IPS-20b (cell line): ENCODE measurements around the gene DOC2A.
"Not testable (repeated sequence)": the region's sequence is repeated elsewhere in the genome, so short reads cannot be mapped to it uniquely, and the experiment has no call there.

Source experiments
- H3K27ac ChIP-seq: one replicate; pipeline ENCODE4 v1.5.1; 2013; ENCODE audit warnings: low read length
- H3K27me3 ChIP-seq: 2 replicates; pipeline ENCODE4 v1.6.1; 2013; ENCODE audit warnings: mild to moderate bottlenecking, low read length, inconsistent platforms; ENCODE audit not compliant: insufficient read depth
- H3K36me3 ChIP-seq: 2 replicates; pipeline ENCODE4 v1.6.1; 2013; ENCODE audit warnings: low read depth, mild to moderate bottlenecking, inconsistent platforms, low read length, moderate library complexity; ENCODE audit not compliant: insufficient read depth
- H3K4me1 ChIP-seq: 2 replicates; pipeline ENCODE4 v1.6.1; 2013; ENCODE audit warnings: mild to moderate bottlenecking, control low read depth, inconsistent platforms, low read length, moderate library complexity; ENCODE audit not compliant: insufficient read depth
- H3K4me3 ChIP-seq: 2 replicates; pipeline ENCODE4 v1.5.1; 2013; ENCODE audit warnings: mild to moderate bottlenecking, low read length, inconsistent platforms
- H3K9ac ChIP-seq: 2 replicates; pipeline ENCODE4 v1.6.1; 2013; ENCODE audit warnings: low read depth, mild to moderate bottlenecking, inconsistent platforms, low read length, moderate library complexity
- H3K9me3 ChIP-seq: 2 replicates; pipeline ENCODE4 v1.6.1; 2013; ENCODE audit warnings: mild to moderate bottlenecking, low read depth, low read length, inconsistent platforms; ENCODE audit not compliant: insufficient read depth

Gene DOC2A

DNA sequence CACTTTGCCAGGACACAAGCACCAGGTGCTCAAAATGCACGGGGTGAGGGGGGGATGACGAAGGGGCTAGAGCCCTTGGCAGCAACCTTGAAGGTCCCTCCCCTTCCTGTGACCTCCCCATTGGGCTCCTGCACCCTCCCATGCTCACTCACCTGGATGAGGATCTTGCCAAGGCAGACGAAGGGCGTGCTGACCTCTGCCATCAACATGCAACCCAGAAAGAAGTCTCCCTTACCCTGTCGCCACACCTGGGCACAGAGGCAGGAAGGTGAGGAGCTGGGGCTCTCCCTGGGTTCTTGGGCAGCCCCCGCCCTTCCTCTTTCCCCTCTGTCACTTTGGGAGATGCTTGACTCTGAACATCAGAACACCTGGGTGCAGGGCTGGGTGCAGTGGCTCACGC, 14.7 kb upstream of the DOC2A start:
- Histone ChIP-seq H3K27ac (no peak overlapping the region), H3K36me3 (peaks cover 6% of the 10 kb centered on the region; the same call in 1 of the 2 replicates), H3K27me3 (peaks cover 13% of the 10 kb centered on the region), H3K9ac (no peak overlapping the region), H3K4me3 (no peak overlapping the region), H3K4me1 (peaks cover 3% of the 10 kb centered on the region; the same call in 1 of the 2 replicates), H3K9me3 (no peaks in the 10 kb centered on the region)

DNA sequence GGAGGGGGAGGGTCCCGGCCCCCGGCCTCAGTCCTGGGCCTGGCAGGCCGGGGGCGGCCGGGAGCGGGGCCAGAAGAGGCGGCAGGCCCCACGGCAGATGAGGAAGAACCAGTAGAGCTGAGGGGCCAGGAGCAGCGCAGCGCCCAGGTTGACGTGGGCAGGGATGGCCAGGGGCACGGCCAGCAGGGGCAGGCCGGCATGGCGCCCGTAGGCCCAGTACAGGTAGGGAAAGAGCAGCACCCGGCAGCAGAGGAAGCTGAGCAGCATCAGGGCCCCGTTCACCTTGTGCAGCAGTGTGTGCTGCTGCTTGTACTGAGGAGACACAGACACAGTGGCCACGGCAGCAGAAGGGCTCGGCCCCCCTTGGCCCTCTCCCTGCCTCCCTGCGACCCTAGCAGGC, 14.3 kb upstream of the DOC2A start:
- peaks cover 3% of the 10 kb centered on the region; the same call in 1 of the 2 replicates for H3K4me1 ChIP-seq
- H3K27me3 ChIP-seq, result peaks cover 10% of the 10 kb centered on the region
- peaks cover 6% of the 10 kb centered on the region; the same call in 1 of the 2 replicates for H3K36me3 ChIP-seq
- no peak overlapping the region for H3K9ac ChIP-seq
- H3K4me3 ChIP-seq, result no peak overlapping the region
- H3K9me3 ChIP-seq, result no peaks in the 10 kb centered on the region
- H3K27ac ChIP-seq, result no peak overlapping the region

DNA sequence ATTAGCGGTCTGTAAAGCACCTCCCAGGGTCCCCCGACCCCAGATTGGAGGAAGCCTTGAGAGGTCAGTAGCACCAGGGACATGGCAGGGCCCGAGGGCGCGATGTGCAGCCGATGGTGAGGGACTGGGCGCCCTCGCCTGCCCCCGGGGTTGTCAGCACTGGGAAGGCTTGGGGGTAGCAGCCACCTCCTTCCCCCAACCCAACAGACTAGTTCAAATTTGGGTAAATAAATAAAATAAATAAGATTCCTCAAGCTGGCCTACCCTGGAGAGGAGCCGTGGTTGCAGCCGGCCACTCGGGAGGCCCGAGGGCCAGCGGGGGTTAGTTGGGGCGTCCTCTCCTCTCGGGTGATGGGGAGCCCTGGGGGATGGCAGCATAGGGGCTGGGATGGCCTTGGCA, 13.6 kb upstream of the DOC2A start:
- H3K9ac ChIP-seq, result no peak overlapping the region
- H3K27me3 ChIP-seq, result peaks cover 3% of the 10 kb centered on the region; the same call in 1 of the 2 replicates
- no peak overlapping the region for H3K27ac ChIP-seq

DNA sequence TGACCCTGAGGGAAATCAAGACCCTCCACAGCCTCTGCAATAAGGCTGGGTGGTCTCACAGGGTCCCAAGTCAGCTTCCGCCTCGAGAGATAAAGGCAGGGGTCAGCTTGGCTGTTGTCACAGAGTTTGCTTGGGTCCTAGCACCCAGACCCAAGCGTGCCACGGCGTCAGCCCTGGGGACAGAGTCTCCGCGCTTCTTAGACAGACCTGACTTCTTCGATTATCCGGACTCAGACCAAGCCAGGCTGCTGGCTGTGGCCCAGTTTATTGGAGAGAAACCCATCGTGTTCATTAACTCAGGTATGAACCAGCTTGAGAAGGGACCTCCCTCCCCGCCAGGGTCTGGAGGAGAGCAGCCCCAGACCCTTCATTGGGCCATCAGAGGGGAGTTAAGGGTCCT, 12.8 kb upstream of the DOC2A start:
- no peak overlapping the region for H3K4me3 ChIP-seq
- no peaks in the 10 kb centered on the region for H3K9me3 ChIP-seq
- no peaks in the 10 kb centered on the region for H3K27me3 ChIP-seq
- no peaks in the 10 kb centered on the region for H3K4me1 ChIP-seq
- peaks cover 6% of the 10 kb centered on the region; the same call in 1 of the 2 replicates for H3K36me3 ChIP-seq
- H3K27ac ChIP-seq, result no peak overlapping the region
- H3K9ac ChIP-seq, result no peak overlapping the region

More for the DNA sequence above, 13.6 kb upstream of the DOC2A start:
- Histone ChIP-seq H3K9me3 (no peaks in the 10 kb centered on the region), H3K4me1 (no peaks in the 10 kb centered on the region), H3K4me3 (no peak overlapping the region), H3K36me3 (peaks cover 6% of the 10 kb centered on the region; the same call in 1 of the 2 replicates)

DNA sequence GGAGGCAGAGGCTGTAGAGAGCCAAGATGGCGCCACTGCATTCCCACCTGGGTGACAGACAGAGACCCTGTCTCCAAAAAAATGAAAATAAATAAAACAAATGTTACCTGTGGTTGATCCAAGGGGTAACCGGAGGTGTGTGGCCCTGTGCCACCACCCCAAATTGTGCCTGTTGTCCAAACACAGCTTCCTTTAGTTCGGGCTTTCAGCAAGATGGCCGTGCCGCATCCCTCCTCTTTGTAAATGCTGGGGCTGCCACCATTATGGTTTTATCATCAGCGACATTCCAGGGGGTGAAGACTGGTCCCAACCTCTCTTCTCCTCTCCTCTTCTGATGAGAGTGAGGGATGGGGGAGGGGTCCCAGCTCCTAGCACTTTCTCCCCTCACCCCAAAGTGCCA, 12.1 kb upstream of the DOC2A start, which contains the start of gene C16orf92:
Gene C16orf92, plus strand, starts transcription at position 312 of the 400 bp plus-strand sequence. CDS start 143 bp downstream, outside the sequence.
- Histone ChIP-seq H3K9ac (no peak within 1 kb of the TSS), H3K36me3 (peaks cover 6% of the 10 kb centered on the region; the same call in 1 of the 2 replicates), H3K4me1 (no peaks in the 10 kb centered on the region), H3K4me3 (no peak within 1 kb of the TSS), H3K27ac (no peak within 1 kb of the TSS), H3K27me3 (no peaks in the 10 kb centered on the region), H3K9me3 (no peaks in the 10 kb centered on the region)

DNA sequence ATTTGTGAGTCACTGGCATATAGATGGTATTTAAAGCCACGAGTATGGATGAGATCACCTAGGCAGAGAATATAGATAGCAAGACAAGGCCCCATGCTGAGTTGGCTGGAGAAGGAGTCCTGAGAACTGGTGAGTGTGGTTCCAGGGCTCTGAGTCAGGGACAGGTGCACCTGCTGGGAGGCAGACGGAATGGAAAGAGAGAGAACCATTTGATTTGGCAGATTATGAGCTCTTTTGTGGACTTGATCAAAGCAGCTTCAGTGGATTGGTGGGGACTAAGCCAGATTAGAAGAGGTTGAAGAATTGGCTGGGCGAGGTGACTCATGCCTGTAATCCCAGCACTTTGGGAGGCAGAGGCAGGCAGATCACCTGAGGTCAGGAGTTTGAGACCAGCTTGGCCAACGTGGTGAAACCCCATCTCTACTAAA, 7.9 kb upstream of the DOC2A start:
- H3K9ac ChIP-seq, result no peak overlapping the region
- H3K36me3 ChIP-seq, result no peaks in the 10 kb centered on the region
- no peak overlapping the region for H3K4me3 ChIP-seq
- no peak overlapping the region for H3K27ac ChIP-seq
- H3K27me3 ChIP-seq, result no peaks in the 10 kb centered on the region
- no peaks in the 10 kb centered on the region for H3K4me1 ChIP-seq
- H3K9me3 ChIP-seq, result no peaks in the 10 kb centered on the region

DNA sequence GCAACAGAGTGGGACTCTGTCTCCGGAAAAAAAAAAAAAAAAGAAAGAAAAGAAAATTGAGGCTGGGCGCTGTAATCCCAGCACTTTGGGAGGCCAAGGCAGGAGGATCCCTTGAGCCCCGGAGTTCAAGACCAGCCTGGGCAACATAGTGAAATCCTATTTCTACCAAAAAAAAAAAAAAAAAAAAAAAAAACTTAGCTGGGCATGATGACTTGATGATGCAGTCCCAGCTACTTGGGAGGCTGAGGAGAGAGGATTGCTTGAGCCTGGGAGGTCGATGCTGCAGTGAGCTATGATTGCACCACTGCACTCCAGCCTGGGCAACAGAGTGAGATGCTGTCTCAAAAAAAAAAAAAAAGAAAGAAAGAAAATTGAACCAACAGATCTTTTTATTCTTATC, 7.1 kb upstream of the DOC2A start:
- H3K27ac ChIP-seq, result not testable (repeated sequence)

DNA sequence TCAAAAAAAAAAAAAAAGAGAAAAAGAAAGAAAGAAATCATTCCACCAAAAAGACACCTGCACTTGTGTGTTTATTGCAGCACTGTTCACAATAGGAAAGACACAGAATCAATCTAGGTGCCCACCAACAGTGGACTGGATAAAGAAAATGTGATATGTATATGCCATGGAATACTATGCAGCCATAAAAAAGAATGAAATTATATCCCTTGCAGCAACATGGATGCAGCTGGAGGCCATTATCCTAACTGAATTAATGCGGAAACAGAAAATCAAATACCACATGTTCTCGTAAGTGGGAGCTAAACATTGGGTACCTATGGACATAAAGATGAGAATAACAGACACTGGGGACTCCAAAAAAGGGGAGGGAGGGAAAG, 6.4 kb upstream of the DOC2A start:
- no peaks in the 10 kb centered on the region for H3K9me3 ChIP-seq
- no peak overlapping the region for H3K9ac ChIP-seq
- peaks cover 6% of the 10 kb centered on the region for H3K27me3 ChIP-seq
- no peaks in the 10 kb centered on the region for H3K4me1 ChIP-seq
- H3K27ac ChIP-seq, result no peak overlapping the region
- H3K36me3 ChIP-seq, result no peaks in the 10 kb centered on the region
- no peak overlapping the region for H3K4me3 ChIP-seq

More for the DNA sequence above, 7.1 kb upstream of the DOC2A start:
- H3K9ac ChIP-seq, H3K4me1 ChIP-seq, H3K9me3 ChIP-seq, H3K27me3 ChIP-seq, H3K36me3 ChIP-seq, H3K4me3 ChIP-seq: not testable (repeated sequence)

DNA sequence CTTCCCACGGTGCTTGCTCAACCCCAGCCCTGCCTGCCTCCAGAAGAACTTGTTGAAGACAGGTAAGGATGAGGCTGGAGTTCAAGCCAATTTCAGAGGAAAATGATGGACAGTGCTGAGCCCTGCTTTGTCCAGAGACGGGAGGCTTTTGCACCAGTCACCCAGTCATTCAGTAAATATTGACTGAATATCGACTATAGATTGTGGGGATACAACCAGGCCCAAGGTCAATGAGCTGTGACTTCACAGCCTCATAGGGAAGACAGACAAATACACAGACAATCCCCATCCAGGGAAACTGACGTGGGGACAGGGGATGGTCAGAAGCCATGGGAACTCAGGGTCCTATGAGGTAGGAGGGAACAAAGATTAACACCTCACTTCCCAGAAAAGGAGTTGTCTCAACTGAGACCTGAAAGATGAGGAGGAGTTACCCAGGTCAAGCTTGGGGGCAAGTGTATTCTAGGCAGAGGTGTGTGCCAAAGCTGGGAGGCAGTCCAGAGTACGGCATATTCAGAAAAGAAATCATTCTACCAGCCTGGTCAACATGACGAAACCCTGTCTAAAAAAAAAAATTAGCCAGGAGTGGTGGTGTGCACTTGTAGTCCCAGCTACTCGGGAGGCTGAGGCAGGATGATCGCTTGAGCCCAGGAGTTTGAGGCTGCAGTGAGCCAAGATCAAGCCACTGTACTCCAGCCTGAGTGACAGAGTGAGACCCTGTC, 5.9 kb upstream of the DOC2A start:
- no peak overlapping the region for H3K27ac ChIP-seq
- H3K4me1 ChIP-seq, result no peaks in the 10 kb centered on the region; the same call in 1 of the 2 replicates
- H3K9me3 ChIP-seq, result no peaks in the 10 kb centered on the region
- no peak overlapping the region for H3K9ac ChIP-seq
- no peak overlapping the region for H3K4me3 ChIP-seq
- peaks cover 12% of the 10 kb centered on the region for H3K27me3 ChIP-seq
- no peaks in the 10 kb centered on the region for H3K36me3 ChIP-seq

DNA sequence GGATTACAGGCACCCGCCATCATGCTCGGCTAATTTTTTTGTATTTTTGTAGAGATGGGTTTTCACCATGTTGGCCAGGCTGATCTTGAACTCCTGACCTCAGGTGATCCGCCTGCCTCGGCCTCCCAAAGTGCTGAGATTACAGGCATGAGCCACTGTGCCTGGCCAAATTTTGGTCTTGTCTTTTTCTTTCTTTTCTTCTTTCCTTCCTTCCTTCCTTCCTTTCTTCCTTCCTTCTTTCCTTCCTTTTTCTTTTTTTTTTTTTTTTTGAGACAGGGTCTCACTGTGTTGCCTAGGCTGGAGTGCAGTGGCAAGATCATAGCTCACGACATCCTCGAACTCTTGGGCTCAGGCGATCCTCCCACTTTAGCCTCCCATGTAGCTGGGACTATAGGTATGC, 4.6 kb upstream of the DOC2A start:
- not testable (repeated sequence) for H3K36me3 ChIP-seq, H3K9me3 ChIP-seq, H3K4me3 ChIP-seq

DNA sequence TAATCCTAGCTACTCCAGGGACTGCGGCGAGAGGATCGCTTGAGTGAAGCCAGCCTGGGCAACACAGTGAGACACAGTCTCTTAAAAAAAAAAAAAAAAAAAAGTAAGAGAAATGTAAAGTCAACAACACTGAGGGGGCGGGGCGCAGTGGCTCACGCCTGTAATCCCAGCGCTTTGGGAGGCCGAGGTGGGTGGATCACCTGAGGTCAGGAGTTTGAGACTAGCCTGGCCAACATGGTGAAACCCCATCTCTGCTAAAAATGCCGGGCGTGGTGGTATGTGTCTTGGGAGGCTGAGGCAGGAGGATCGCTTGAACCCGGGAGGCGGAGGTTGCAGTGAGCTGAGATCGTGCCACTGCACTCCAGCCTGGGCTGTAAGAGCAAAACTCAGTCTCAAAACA, 1.8 kb upstream of the DOC2A start:
- 0 out of 2 replicates have a peak overlapping the region, but pooled peaks have one; percentile 73 for H3K4me3 ChIP-seq
- not testable (repeated sequence) for H3K27ac ChIP-seq, H3K9ac ChIP-seq, H3K36me3 ChIP-seq, H3K9me3 ChIP-seq, H3K4me1 ChIP-seq
- peaks cover 37% of the 10 kb centered on the region for H3K27me3 ChIP-seq

More for the DNA sequence above, 4.6 kb upstream of the DOC2A start:
- not testable (repeated sequence) for H3K9ac ChIP-seq, H3K27ac ChIP-seq, H3K4me1 ChIP-seq
- H3K27me3 ChIP-seq, result peaks cover 19% of the 10 kb centered on the region
